ENCODE results near the gene THRB. TPM values are rescaled to one million over a fixed set of nuclear protein-coding genes. Genes with fewer than 3 reads are reported as not detected.

Gene THRB
- total and polyA plus RNA-seq, 11 donors = 4.8 to 28.5 (median 21.0) TPM

GRCh38 chr3:24450160-24450907 is 44.3 kb downstream of the THRB start:
- TF ChIP-seq CTCF (IDR thresholded peaks at IDR 0.05) = no peak
- TF ChIP-seq POLR2A (IDR thresholded peaks at IDR 0.05) = no peak
- intact Hi-C loops (cut with DNase I) = loop anchor here in 1 of 10 donors (5.0 kb wide), 1 partner anchor 42 kb away; the partner anchor contains the start of gene THRB
- Histone ChIP-seq H3K4me1 (peaks cover 0 to 32% (median 8%) of the 10 kb centered on the region in 12 donors), H3K9me3 (no peaks in the 10 kb centered on the region), H3K4me3 (peak overlapping the region in 4 of 12 donors; percentile 10 to 27 (median 13)), H3K27ac (peak overlapping the region in 6 of 12 donors; percentile 7 to 59 (median 50)), H3K36me3 (no peaks in the 10 kb centered on the region), H3K27me3 (no peaks in the 10 kb centered on the region)
- no peak for DNase-seq
- 46 to 70% (median 50%) methylated on average over 5 of the region's 5 CpGs for WGBS, 4 donors
- ATAC-seq = peak in 3 of 4 donors; percentile 70 to 81 (median 75)

- Histone ChIP-seq H3K9me3 (no peaks in the 10 kb centered on the region), H3K4me1 (peaks cover 0 to 27% (median 8%) of the 10 kb centered on the region in 12 donors), H3K36me3 (no peaks in the 10 kb centered on the region), H3K27ac (no peak overlapping the region), H3K27me3 (no peaks in the 10 kb centered on the region), H3K4me3 (no peak overlapping the region)
- 94 to 97% (median 95%) methylated on average over 6 of the region's 6 CpGs for WGBS, 4 donors
- intact Hi-C loops (cut with DNase I) = loop anchor here in 1 of 10 donors (5.0 kb wide), 1 partner anchor 44 kb away; the partner anchor contains the start of gene THRB
- TF ChIP-seq POLR2A (IDR thresholded peaks at IDR 0.05) (no peak), CTCF (IDR thresholded peaks at IDR 0.05) (no peak)
- DNase-seq (no peak), ATAC-seq (no peak)
Observed at GRCh38 chr3:24447836-24448235, 46.8 kb downstream of the THRB start.

DNA sequence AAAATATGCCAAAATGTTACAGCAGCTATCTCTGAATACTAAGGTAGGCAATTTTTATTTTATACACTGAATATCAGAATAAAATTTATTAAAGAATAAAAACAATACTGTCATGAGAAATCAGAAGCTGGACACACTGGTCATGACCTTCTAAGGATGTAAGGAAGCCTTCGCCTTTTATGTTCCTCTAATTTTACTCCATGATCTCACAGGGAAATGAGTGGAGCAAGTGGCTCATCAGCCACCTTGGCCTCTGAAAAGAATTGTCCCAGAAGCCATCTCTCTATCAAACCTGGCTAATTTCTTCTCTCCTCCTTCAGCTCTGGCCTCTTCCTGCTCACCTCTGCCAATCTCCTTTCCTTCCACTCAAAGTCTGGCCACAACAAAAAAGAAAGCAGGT is 48.6 kb downstream of the THRB start:
- peaks cover 0 to 26% (median 5%) of the 10 kb centered on the region in 12 donors for H3K4me1 ChIP-seq
- H3K27me3 ChIP-seq = no peaks in the 10 kb centered on the region
- ATAC-seq = peak; percentile 58 to 82 (median 66)
- 53 to 85% (median 71%) methylated on average over 1 of the region's 1 CpG for WGBS, 4 donors
- peaks cover 0 to 3% (median 0%) of the 10 kb centered on the region in 9 donors for H3K36me3 ChIP-seq
- TF ChIP-seq CTCF (IDR thresholded peaks at IDR 0.05) (no peak), POLR2A (IDR thresholded peaks at IDR 0.05) (no peak)
- DNase-seq = peak in 2 of 5 donors; percentile 13 to 31
- intact Hi-C loops (cut with DNase I) = loop anchor here in 1 of 10 donors (5.0 kb wide), 1 partner anchor 46 kb away; the partner anchor contains the start of gene THRB
- no peaks in the 10 kb centered on the region for H3K9me3 ChIP-seq
- peak overlapping the region in 6 of 12 donors; percentile 37 to 72 (median 60) for H3K27ac ChIP-seq
- H3K4me3 ChIP-seq = peak overlapping the region in 3 of 12 donors; percentile 4 to 20 (median 6)

DNA sequence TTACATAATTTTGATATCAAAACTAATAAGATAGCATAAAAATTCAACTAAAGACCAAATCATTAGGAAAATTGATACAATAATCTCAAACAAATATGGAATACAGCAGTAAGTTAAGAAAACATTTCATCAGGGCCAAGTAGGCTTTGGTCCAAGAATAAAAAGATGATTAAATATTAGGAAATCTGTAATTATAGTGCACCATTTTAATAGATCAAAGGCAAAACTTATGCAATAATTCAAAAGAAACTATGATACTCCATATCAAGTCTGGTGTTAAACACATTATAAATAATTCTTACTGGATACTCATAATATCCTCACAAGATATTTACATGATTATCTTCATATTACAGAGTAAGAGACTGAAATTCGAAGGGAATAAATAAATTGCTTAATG is 51.2 kb downstream of the THRB start:
- peaks cover 0 to 16% (median 4%) of the 10 kb centered on the region in 12 donors for H3K4me1 ChIP-seq
- no peaks in the 10 kb centered on the region for H3K9me3 ChIP-seq
- intact Hi-C loops (cut with DNase I) = no loop called here
- no peaks in the 10 kb centered on the region for H3K27me3 ChIP-seq
- no peak for ATAC-seq
- H3K27ac ChIP-seq = no peak overlapping the region
- DNase-seq = no peak
- H3K4me3 ChIP-seq = no peak overlapping the region
- peaks cover 0 to 3% (median 0%) of the 10 kb centered on the region in 9 donors for H3K36me3 ChIP-seq
- WGBS, 4 donors = 0 to 74% (median 45%) methylated on average over 1 of the region's 1 CpG
- TF ChIP-seq CTCF (IDR thresholded peaks at IDR 0.05) = no peak
- TF ChIP-seq POLR2A (IDR thresholded peaks at IDR 0.05) = no peak

Measured in heart left ventricle (tissue), 16 donors.